CMK (cell line): Measurements from ENCODE around the gene EIF3A.

Experiments used
- DNase-seq: peaks from one replicate; pipeline ENCODE4 v3.0.0-alpha.2; 2010; ENCODE audit warnings: low read depth

EIF3A gene

DNA sequence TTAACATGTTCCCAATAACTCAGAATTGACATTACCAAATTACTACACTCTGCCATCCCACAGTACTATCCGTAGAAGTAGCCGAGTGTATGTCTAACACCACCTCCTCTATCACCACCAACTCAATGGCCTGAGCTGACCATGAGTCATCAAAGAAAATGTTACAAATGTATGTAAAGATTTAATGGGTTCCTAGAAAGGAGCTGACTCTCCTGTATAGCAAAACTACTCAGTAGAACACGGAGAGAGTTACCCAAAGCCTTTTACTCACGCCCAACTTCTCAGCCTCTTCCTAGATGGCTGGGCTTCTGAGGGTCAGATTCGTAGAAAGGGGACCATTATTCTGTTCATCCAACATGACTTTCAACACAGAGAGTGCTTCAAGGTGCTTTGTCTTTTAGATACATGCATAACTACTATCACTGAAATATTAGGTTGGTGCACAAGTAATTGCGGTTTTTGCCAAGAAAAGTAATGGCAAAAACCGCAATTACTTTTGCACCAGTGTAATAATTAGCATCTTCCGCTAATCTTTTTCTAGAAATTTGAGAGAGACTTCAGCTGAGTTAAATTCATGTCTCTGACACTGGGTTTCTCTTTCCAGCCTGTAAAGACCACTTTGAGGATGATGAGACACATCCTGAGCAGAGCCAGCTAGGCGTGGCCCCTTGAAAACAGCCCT, 75.1 kb downstream of the EIF3A start:
- DNase-seq: no peak

DNA sequence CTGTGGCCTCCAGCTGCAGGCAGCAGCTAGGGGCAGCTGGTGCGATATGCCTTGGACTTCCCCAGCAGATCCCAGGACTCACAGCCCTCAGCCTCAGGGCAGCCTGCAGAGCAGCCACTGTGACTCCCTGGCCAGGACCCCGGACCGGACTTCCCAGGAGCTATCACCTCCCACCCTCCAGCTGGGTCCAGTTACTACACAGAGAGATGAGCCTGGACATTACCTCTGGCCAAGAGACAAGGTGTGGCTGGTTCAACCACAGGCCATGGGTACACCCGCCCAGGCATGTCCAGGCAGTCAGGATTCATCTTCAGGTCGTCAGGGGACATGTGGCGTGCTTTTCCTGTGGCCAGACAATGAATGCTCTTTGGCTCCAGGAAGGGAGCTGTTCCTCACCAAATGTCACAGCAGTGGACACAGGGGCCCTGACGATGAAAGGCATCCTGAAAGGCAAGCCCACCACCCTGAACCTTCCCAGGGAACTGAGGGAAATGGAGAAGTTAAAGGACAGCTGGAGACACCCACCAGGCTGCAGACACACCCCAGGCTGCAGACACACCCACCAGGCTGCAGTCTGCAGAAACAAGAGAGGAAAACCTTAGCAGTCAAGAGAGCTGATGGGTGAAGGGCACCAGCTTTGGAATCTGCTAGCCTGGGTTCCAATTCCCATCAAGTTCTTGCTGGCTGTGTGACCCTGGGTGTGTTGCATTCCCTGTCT, 76.9 kb downstream of the EIF3A start:
- no peak for DNase-seq

DNA sequence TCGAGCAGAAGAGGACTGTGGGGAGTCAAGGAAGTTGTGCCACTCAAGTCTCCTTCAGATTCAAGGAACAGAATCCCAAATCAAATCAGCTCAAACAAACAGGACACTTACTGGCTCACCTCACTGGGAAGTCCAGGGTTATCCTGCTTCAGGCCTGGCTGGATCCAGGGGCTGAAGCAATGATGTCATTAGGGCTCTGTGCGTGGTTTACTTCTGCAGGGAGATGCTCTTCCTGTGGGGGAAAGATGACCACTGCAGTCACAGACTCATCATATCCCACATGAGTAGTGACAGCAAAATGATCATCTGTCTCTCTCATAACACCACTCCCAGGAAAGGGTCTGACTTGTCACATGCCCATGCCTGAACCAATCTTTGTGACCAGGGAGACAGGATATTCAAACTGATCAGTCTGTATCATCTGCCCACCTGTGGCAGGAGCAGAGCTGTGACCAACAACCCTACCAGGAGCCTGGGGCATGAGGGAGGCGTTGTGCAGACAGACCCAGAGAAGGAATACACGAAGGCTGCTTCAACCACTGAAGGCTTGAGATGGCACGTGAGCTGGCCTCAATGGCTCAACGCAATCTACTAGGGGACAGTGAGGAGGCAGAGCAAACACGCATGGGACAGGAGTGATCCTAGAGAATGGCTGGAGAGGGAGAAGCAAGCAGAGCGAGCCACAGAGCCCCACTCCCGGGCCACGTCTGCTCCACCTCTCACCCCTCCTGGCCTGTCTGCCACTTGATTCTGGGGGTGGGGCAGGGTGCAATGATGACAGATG, 78.7 kb downstream of the EIF3A start:
- no peak for DNase-seq

DNA sequence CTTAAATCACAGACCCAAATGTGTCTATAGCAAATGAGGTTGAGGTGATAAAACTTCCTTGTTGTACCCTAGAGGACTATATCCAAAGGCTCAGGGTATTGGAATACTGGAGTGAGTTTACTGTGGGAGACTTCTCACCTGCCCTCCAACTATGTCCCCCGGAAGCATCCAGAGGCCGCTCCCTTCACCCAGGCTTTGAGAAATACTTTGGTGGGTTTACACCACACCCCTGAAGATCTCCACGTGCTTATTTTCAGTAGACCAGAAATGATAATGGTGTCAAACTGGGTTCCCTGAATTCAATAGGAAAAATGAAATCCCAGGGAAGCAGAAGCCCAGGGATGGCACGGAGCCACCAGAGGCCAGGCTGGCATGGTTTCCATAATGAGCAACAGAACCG, 82.4 kb downstream of the EIF3A start:
- DNase-seq: no peak

DNA sequence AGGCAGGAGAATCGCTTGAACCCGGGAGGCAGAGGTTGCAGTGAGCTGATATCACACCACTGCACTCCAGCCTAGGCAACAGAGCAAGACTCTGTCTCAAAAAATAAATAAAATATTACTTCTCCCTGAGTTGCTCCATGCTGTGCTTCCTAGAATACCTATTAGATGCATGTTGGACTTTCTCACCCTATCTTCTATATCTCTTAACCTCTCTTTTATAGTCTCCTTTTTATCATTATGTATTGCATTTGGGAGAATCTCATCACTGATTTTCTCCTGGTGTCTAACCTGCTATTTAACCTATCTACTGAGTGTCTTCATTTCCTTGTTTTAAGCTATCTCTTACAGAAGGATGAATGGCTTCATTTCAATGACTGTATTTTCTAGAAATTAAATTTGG, 83.2 kb downstream of the EIF3A start:
- no peak for DNase-seq

DNA sequence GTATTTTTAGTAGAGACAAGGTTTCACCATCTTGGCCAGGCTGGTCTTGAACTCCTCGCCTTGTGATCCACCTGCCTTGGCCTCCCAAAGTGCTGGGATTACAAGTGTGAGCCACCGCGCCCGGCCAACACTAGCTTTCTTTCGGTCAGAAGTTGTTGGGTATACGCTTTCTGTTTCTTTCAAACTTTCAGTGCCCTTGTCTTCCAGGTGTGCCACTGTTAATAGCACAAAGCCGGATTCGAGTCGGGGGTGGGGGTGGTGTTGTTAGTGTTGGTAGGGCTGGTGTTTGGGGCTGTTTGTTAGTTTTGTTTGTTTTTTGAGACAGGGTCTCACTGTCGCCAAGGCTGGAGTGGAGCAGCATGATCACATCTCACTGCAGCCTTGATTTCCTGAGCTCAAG, 84.9 kb downstream of the EIF3A start:
- DNase-seq: no peak

DNA sequence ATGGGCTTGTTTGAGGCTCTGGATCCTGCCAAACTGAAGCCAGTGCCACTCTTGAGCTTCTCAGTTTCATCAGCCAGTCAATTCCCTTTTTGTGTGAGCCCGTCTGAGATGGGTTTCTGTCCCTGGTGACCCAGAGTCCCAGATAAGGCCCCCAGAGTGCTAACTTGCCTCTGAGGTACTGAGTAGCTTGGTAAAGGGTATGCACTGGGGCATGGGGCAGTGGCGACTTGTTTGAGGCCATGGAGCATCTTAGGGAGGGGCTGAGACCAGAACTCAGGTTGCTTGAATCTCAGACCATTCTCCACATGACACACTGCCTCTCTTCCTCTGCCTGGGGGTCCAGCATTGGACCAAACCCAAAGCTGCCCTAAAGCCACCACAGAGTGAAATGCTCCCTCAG, 86.3 kb downstream of the EIF3A start:
- no peak for DNase-seq

DNA sequence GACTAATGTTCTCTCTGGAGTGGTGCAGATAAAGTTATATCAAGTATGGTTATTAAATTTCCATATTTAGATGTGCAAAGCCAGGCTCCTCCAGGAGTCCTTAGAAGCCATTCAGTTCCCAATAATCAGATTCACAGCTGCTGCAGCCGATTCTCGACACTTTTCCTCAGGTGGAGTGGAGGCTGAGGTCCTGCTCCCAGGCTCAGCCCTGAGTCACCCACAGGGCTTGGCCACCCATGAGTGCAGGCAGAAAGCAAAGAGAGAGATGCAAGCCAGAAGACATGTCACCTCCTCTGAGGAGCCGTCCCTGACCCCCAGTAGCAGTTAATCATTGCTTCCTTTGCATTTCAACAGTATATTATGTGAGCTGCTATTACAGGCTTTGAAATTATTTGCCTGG, 87.4 kb downstream of the EIF3A start:
- no peak for DNase-seq

DNA sequence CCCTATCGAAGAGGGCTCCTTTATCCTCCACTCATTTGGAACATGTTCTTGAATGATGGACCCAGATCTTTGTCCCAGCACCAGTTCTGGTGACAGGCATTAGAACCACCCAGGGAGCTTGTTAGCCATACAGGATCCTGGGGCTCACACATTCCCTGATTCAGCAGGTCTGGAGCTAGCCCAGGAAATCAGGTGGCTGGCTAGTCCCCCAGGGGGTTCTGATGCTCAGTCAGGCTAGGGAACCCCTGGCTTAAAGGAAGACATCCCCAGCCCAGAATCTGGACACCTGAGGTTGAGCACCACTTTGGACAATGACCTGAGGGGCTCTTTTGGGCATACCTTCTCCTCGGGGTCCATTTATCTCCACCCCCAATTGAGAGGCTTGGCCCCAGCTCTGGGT, 88.1 kb downstream of the EIF3A start:
- DNase-seq: no peak

DNA sequence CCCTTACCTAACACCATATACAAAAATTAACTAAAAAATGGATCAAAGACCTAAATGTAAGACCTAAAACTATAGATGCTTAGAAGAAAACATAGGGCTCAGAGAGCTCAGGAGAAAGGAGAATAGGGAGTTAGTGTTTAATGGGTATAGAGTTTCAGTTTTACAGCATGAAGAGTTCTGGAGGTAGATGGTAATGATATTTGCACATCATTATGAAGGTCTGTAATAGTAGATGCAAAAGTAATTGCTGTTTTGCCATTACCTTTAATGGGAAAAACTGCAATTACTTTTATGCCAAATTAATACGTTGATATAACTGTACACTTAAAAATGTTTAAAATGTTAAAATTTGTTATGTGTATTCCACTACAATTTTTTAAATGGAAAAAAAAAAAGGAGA, 90.3 kb downstream of the EIF3A start:
- no peak for DNase-seq

DNA sequence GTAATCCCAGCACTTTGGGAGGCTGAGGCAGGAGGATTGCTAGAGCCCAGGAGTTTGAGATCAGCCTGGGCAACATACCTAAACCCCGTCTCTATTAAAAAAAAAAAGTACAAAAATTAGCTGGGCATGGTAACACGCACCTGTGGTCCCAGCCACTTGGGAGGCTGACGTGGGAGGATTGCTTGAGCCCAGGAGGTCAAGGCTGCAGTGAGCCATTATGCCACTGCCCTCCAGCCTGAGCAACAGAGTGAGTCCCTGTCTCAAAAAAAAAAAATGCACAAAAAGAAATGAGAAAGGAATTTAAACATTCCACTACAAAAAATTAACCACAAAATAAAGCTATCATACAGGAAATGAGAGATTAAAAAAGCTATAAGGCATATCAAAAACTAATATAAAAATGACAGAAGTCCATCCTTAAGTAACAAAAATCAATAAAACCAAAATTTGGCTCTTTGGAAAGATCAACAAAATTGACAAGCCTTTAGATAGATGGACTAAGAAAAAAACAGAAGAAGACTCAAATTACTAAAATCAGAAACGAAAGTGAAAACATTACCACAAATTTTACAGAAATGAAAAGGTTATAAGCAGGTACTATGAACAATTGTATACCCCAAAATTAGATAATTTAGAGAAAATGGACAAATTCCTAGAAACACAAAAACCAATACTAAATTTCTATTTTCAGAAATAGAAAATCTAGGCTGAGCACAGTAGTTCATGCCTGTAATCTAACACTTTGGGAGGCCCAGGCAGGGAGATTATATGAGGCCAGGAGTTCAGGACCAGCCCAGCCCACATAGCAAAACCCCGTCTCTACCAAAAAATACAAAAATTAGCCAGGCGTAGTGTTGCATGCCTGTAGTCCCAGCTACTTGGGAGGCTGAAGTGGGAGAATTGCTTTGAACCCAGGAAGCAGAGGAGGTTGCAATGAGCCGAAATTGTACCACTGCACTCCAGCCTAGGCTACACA, 93.5 kb downstream of the EIF3A start:
- DNase-seq: no peak

DNA sequence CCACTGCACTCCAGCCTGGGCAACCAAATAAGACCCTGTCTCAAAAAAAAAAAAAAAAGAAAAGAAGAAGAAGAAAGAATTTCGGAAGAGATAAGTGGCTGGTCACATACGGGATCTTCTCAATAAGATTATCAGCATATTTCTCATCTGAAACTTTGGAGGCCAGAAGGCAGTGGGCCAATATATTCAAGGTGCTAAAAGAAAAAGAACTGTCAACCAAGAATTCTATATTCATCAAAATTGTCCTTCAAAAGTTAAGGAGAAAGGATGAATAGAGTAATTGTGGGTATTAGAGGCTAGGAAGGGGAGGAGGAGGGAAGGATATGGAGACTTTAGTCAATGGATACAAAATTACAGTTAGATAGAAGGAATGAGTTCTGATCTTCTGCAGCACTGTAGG, 95.0 kb downstream of the EIF3A start:
- no peak for DNase-seq
